ENCODE results near the gene TKFC.

The TKFC gene

GRCh38 chr11:61345954-61346843 lies 13.2 kb downstream of the TKFC start:
- no peak for DNase-seq

- no peak for DNase-seq
Measured at GRCh38 chr11:61347916-61348461, 15.0 kb downstream of the TKFC start.

GRCh38 chr11:61349189-61349751 lies 16.2 kb downstream of the TKFC start:
- DNase-seq: no peak

- DNase-seq: no peak
Measured at GRCh38 chr11:61349916-61350315, 16.9 kb downstream of the TKFC start.

- no peak for DNase-seq
Measured at GRCh38 chr11:61350336-61350735, 17.3 kb downstream of the TKFC start.

GRCh38 chr11:61350803-61351202 lies 17.8 kb downstream of the TKFC start:
- no peak for DNase-seq

- no peak for DNase-seq
Measured at GRCh38 chr11:61352038-61352437, 19.0 kb downstream of the TKFC start.

- DNase-seq: no peak
Measured at GRCh38 chr11:61353131-61354067, 20.4 kb downstream of the TKFC start.

GRCh38 chr11:61354208-61354607 lies 21.2 kb downstream of the TKFC start:
- DNase-seq: no peak

- DNase-seq: no peak
Measured at GRCh38 chr11:61356706-61357105, 23.7 kb downstream of the TKFC start.

GRCh38 chr11:61357233-61357893 lies 24.3 kb downstream of the TKFC start:
- DNase-seq: no peak

- no peak for DNase-seq
Measured at GRCh38 chr11:61357894-61358239, 24.8 kb downstream of the TKFC start.

- no peak for DNase-seq
Measured at GRCh38 chr11:61358566-61358965, 25.5 kb downstream of the TKFC start.

GRCh38 chr11:61359516-61359915 lies 26.5 kb downstream of the TKFC start:
- no peak for DNase-seq

- DNase-seq: no peak
Measured at GRCh38 chr11:61361237-61361740, 28.3 kb downstream of the TKFC start.

GRCh38 chr11:61361741-61362541 lies 28.9 kb downstream of the TKFC start, which contains the start of the genes CYB561A3 and TMEM138:
TSS of gene CYB561A3 (minus strand) at chr11:61361882. CDS start at chr11:61356713, 5,169 bp downstream.
TSS of gene TMEM138 (plus strand) at chr11:61362374. CDS start at chr11:61364391, 2,017 bp downstream.
- peak; percentile 58 for DNase-seq

GRCh38 chr11:61362542-61362875 lies 29.5 kb downstream of the TKFC start:
- no peak for DNase-seq

GRCh38 chr11:61364012-61364675 lies 31.1 kb downstream of the TKFC start:
- no peak for DNase-seq

GRCh38 chr11:61367406-61367805 lies 34.4 kb downstream of the TKFC start:
- DNase-seq: no peak

GRCh38 chr11:61368646-61369045 lies 35.6 kb downstream of the TKFC start:
- no peak for DNase-seq
